GM10266 (cell line): ENCODE measurements around the gene MPHOSPH8.
"Not testable (repeated sequence)": the region's sequence is repeated elsewhere in the genome, so short reads cannot be mapped to it uniquely, and the experiment has no call there.

Experiments used
- DNase-seq: peaks from one replicate; pipeline ENCODE4 v3.0.0; 2012; ENCODE audit errors: extremely low spot score
- CTCF ChIP-seq: IDR thresholded peaks from 2 replicates; pipeline ENCODE4 v1.5.1; 2012; ENCODE audit warnings: mild to moderate bottlenecking, low read depth; ENCODE audit not compliant: control insufficient read depth, insufficient read depth; ENCODE audit errors: missing control alignments

MPHOSPH8 gene

DNA sequence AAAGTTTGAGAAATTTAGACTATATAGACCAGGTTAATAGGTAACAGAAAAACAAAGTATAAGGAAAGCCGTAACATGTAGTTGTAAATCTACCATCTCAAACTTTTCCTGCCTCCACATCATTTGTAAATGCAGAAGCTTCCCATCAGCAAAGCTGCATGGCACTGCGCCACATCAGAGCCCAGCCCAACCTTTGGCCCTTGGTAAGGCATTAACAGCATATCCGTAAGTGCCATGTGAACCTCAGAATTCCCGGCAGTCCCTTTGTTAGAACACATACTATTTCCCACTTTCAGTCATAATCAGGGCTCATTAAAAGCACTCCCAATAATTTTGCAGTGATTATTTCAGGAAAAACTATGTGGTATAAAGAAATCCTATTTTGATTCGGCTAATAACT is 51.6 kb downstream of the MPHOSPH8 start:
- DNase-seq, result no peak
- no peak for TF ChIP-seq CTCF

- no peak for TF ChIP-seq CTCF
Measured at GRCh38 chr13:19685437-19685836, 52.0 kb downstream of the MPHOSPH8 start.

DNA sequence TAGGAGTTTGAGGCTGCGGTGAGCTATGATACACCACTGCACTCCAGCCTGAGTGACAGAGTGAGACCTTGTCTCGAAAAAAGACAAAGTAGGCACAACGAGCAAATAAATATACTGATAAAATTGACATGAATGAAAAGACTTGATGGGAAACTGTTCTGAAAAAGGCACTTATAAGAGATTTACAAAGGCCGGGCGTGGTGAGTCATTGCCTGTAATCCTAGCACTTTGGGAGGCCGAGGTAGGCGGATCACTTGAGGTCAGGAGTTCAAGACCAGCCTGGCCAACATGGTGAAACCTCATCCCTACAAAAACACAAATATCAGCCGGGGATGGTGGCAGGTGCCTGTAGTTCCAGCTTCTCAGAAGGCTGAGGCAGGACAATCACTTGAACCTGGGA is 58.0 kb downstream of the MPHOSPH8 start:
- DNase-seq, result not testable (repeated sequence)

More at GRCh38 chr13:19685437-19685836, 52.0 kb downstream of the MPHOSPH8 start:
- no peak for DNase-seq

DNA sequence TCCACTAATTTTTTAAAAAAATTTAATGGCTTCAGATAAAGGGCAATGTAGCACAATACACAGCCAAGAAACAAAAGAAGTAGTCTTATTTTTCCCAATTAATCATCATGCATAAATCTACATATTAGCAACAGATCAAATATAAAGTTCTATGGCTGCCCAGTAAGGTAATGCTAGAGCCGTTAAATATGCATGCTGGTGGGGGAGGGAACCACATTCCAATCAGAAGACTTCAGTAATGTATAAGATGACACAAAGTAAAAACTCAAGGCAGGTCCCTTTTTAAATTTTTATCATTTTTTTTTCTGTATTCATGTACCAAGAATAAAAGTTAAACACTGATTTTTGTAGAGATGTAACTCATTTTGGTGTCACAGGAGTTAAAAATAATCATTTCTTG is 62.0 kb downstream of the MPHOSPH8 start:
- TF ChIP-seq CTCF, result no peak
- DNase-seq, result no peak

- DNase-seq, result no peak
- no peak for TF ChIP-seq CTCF
Measured at GRCh38 chr13:19695829-19696228, 62.4 kb downstream of the MPHOSPH8 start.

DNA sequence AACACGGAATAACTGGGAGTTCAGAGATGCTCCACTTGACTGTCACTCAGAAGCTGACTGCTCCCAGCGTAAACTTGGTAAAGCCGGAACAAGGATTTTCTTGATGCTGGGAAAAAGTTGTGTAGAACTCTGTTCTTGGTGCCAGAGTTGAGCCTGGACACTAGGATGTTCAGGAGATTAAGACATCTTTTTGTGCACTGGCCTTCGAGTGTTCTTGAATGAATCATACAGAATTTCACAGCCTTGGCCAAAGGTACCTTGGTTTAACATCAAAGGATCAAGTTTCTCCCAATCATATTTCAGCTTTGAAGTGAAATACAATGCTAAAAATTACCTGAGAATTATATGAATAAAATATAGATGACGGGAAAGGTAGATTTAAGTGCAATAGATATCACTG is 67.5 kb downstream of the MPHOSPH8 start:
- DNase-seq, result not testable (repeated sequence)

DNA sequence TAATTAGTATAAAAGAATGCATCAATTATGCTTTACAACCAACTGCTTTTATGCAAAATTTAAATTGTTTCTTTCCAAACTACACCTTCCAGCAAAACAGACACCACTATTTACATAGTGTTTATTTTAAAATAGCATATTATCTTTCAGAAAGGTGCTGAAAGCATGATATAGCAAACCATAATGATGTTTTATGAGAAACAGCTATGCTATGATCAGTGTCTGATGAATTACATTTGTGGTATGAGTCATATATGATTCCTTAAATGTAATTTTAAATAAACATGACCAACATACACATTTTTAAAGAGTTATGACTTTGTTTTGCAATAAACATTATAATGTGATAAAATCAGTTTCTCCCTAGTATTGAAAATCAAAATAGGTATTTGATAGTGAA is 68.2 kb downstream of the MPHOSPH8 start:
- not testable (repeated sequence) for DNase-seq

GRCh38 chr13:19704256-19704655 is 70.8 kb downstream of the MPHOSPH8 start:
- DNase-seq, result not testable (repeated sequence)

GRCh38 chr13:19709039-19709438 is 75.6 kb downstream of the MPHOSPH8 start:
- DNase-seq, result not testable (repeated sequence)

DNA sequence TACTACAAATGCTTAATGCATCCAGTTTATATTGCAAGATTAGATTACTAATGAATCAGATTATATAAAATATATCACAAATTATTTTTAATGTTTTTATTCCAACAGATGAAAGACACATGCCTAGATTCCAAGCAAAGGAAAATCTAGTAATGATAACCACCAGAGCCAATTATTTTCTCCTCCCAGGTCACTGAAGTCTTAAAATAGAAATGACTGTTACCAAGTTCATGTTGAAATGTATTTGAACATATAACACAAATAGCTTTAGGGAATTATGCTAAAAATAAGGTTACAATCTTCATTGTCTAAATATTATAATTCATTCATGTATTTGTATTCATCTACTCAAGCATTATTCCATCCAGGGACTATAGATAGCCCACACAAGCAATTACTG is 76.3 kb downstream of the MPHOSPH8 start:
- DNase-seq, result not testable (repeated sequence)

GRCh38 chr13:19713186-19713965 is 79.9 kb downstream of the MPHOSPH8 start:
- no peak for DNase-seq
- TF ChIP-seq CTCF, result no peak
